Kidney (tissue), 14 donors: ENCODE results near the gene BCKDHB. TPM values are rescaled to one million over a fixed set of nuclear protein-coding genes. Genes with fewer than 3 reads are reported as not detected.

ENCODE experiments used
- DNase-seq, 5 donors: peaks; one replicate each; pipeline ENCODE4 v3.0.0-alpha.2; 2013 to 2020
- FAIRE-seq: peaks from 2 replicates; lab custom pipeline; 2012; peaks lifted over from hg19 to GRCh38; lab: Jason Lieb, UNC
- H3K27ac ChIP-seq, 2 donors: one replicate each; pipeline ENCODE4 v1.7.0; 2013; ENCODE audit warnings: low read depth in 2 of 2, low read length in 2 of 2, inconsistent platforms in 1 of 2
- H3K27me3 ChIP-seq: one replicate; pipeline ENCODE4 v1.7.1; 2013; ENCODE audit warnings: low read length, inconsistent platforms; ENCODE audit not compliant: control insufficient read depth, insufficient read depth
- H3K36me3 ChIP-seq, 3 donors: one replicate each; pipeline versions ENCODE4 v1.7.0 to v1.7.1; 2013; ENCODE audit warnings: low read length in 3 of 3, control low read depth in 1 of 3, inconsistent platforms in 1 of 3; ENCODE audit not compliant: insufficient read depth in 3 of 3, control insufficient read depth in 2 of 3
- H3K4me1 ChIP-seq, 3 donors: one replicate each; pipeline versions ENCODE4 v1.7.0 to v1.7.1; 2013; ENCODE audit warnings: low read length in 3 of 3, inconsistent platforms in 1 of 3, low read depth in 1 of 3; ENCODE audit not compliant: control insufficient read depth in 2 of 3, insufficient read depth in 2 of 3
- H3K4me3 ChIP-seq, 3 donors: one replicate each; pipeline versions ENCODE4 v1.7.0 to v1.8.1; 2013; ENCODE audit warnings: low read length in 3 of 3, control low read depth in 1 of 3, inconsistent platforms in 1 of 3
- H3K9ac ChIP-seq, 3 donors: one replicate each; pipeline versions ENCODE4 v1.7.0 to v1.7.1; 2013; ENCODE audit warnings: low read length in 3 of 3, control low read depth in 1 of 3, inconsistent platforms in 1 of 3
- H3K9me3 ChIP-seq, 3 donors: one replicate each; pipeline versions ENCODE4 v1.7.0 to v1.7.1; 2013; ENCODE audit warnings: low read length in 3 of 3, control low read depth in 1 of 3, inconsistent platforms in 1 of 3; ENCODE audit not compliant: control insufficient read depth in 2 of 3, insufficient read depth in 1 of 3
- intact Hi-C: fragments of 100-400 bp; cut with DNase I; formaldehyde crosslinking; loops from one replicate; pipeline ENCODE4 v1.11.1; 2022
- polyA plus RNA-seq: library from polyadenylated mRNA; stranded (reverse); fragments of 350-450 nt; fragmentation: Illumina TruSeq; extraction: RNeasy Lipid Tissue Mini Kit (QIAGEN cat#74804); gene quantifications from one replicate; pipeline ENCODE4 v1.2.3, GENCODE V29; 2014; ENCODE audit warnings: low read depth, low replicate concordance; ENCODE audit not compliant: insufficient read depth
- total RNA-seq: library from RNA; stranded (reverse); fragmentation: NEBNext Ultra II Directional; extraction: Animal tissue kit (Norgen Biotek cat#: 25700); gene quantifications from one replicate; pipeline ENCODE4 v1.2.1, GENCODE V29; 2021
- TF ChIP-seq, protein P1 (sequence below): IDR thresholded peaks from 3 replicates; pipeline ENCODE4 v1.5.1; 2012; ENCODE audit warnings: mild to moderate bottlenecking, moderate library complexity, borderline replicate concordance; ENCODE audit not compliant: insufficient read depth; ENCODE audit errors: extremely low read depth
- donor health status: control.
- donor health status: control.
- donor health status: control.
- donor health status: control.
- donor health status: control.
- donor health status: DM: yes; HTN: yes; CAD: no.
- donor health status: Normal renal cell carcinoma (clear cell type).

BCKDHB gene
- total and polyA plus RNA-seq, 2 donors from 2014 or later = 21.0 to 22.8 TPM

DNA sequence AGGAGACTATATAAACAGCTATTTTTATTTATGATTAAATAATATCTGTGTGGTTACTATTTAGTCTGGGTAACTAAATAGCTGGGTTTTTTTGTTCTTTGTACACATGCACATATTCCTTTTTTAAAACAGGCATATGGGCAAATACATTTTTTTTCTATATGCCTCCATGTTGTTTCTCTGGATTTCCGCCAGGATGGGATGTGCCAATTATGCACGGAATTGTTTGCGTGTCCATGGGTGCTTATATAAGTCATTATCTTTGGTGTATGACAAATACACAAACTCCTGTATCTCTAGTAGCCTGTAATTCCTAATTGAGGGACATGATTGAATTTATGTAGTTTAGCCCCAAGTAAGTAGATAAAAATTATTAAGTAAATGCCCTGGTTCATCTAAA, 226.9 kb downstream of the BCKDHB start:
- intact Hi-C loops = no loop called here
- Histone ChIP-seq H3K4me3 (no peak overlapping the region), H3K27ac (no peak overlapping the region), H3K36me3 (no peaks in the 10 kb centered on the region), H3K27me3 (no peaks in the 10 kb centered on the region), H3K4me1 (no peaks in the 10 kb centered on the region), H3K9me3 (no peaks in the 10 kb centered on the region), H3K9ac (no peak overlapping the region)
- no peak for DNase-seq
- TF ChIP-seq, protein P1, sequence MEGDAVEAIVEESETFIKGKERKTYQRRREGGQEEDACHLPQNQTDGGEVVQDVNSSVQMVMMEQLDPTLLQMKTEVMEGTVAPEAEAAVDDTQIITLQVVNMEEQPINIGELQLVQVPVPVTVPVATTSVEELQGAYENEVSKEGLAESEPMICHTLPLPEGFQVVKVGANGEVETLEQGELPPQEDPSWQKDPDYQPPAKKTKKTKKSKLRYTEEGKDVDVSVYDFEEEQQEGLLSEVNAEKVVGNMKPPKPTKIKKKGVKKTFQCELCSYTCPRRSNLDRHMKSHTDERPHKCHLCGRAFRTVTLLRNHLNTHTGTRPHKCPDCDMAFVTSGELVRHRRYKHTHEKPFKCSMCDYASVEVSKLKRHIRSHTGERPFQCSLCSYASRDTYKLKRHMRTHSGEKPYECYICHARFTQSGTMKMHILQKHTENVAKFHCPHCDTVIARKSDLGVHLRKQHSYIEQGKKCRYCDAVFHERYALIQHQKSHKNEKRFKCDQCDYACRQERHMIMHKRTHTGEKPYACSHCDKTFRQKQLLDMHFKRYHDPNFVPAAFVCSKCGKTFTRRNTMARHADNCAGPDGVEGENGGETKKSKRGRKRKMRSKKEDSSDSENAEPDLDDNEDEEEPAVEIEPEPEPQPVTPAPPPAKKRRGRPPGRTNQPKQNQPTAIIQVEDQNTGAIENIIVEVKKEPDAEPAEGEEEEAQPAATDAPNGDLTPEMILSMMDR = no peak
- no peak for FAIRE-seq

DNA sequence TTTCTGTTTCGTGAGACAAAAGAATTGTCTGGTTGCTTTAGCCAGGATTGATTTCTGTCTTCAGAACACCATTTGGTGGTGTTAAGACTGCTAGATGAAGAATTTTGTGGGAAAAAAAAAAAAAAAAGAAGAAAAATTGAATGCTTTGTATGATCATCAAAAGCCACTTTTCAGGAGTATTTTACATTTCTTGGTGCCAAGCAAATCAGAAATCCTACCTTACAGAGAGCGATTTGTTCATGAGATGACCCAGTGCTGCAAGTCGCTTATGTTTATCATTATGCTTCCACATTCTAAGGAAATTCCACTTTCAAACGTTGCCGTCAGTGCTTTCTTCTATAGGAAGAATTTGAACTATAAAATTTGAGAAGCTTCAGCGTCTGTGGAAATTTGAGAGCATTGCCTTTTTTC, 228.7 kb downstream of the BCKDHB start:
- H3K4me1 ChIP-seq = no peaks in the 10 kb centered on the region
- no peak overlapping the region for H3K9ac ChIP-seq
- DNase-seq (no peak), FAIRE-seq (no peak)
- H3K4me3 ChIP-seq = no peak overlapping the region
- H3K36me3 ChIP-seq = no peaks in the 10 kb centered on the region
- intact Hi-C loops = no loop called here
- TF ChIP-seq, protein P1 = no peak
- no peaks in the 10 kb centered on the region for H3K27me3 ChIP-seq
- H3K9me3 ChIP-seq = no peaks in the 10 kb centered on the region
- H3K27ac ChIP-seq = no peak overlapping the region

DNA sequence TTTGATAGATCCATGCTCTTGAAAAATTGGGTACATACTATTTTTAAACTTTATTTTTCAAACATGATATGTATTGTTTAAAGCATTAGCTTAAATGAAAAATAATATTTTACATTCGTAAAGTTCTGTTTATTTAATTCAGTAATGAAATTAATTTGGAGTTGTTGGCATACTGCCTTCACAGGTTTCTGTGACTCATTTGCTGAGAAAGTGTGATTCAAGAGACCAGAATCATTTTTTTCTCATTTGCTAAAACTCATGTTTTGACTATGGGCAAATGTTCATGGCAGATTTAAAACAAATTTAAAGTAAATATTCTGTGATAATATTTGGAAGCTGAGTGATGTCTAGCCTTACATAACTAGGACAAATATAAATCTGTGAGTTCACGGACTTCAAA, 230.4 kb downstream of the BCKDHB start:
- Histone ChIP-seq H3K4me3 (no peak overlapping the region), H3K9ac (no peak overlapping the region), H3K27ac (no peak overlapping the region), H3K36me3 (no peaks in the 10 kb centered on the region), H3K27me3 (no peaks in the 10 kb centered on the region), H3K4me1 (no peaks in the 10 kb centered on the region), H3K9me3 (no peaks in the 10 kb centered on the region)
- TF ChIP-seq, protein P1 = no peak
- DNase-seq (no peak), FAIRE-seq (no peak)
- intact Hi-C loops = no loop called here

DNA sequence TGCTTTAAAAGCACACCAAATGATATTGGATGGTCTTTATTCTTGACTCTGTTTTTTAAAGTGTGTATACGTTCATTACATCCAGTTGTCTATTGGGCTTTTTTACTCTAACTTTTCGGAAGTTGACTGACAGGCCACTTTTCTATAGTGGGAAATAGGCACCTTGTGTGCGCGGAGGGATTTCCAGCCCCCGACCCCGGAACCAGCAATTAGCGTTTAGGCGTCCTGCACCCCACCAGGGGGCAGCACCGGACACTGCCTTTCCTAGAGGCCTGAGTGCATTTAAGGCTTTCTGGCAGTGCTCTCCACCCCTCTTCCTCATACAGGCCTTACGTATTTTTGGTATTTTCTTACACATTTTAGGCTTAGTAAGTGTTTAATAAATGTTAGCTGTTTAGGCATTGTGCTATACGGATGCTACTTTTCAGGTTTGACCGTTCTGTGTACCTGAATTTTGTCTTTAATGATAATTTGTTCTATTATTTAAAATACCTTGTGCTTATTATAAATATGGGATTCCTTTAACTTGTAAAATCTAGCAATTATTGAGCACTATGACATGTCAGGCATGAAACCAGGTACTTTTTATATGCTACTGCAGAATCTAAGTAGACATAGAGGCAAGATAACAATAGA, 231.8 kb downstream of the BCKDHB start:
- no peak for FAIRE-seq
- intact Hi-C loops = no loop called here

More for the DNA sequence above, 231.8 kb downstream of the BCKDHB start:
- Histone ChIP-seq H3K4me1 (no peaks in the 10 kb centered on the region), H3K27ac (no peak overlapping the region), H3K36me3 (no peaks in the 10 kb centered on the region), H3K9ac (no peak overlapping the region), H3K9me3 (no peaks in the 10 kb centered on the region), H3K4me3 (no peak overlapping the region), H3K27me3 (no peaks in the 10 kb centered on the region)
- peak in 4 of 5 donors; percentile 69 to 79 (median 74) for DNase-seq
- TF ChIP-seq, protein P1 = peak; percentile 57
